Liver (tissue), 9 donors: ENCODE data around the gene RFX4. TPM values are rescaled to one million over a fixed set of nuclear protein-coding genes. Genes with fewer than 3 reads are reported as not detected.

Experiments used
- DNase-seq: peaks from one replicate; pipeline ENCODE4 v3.0.0-alpha.2; 2017; ENCODE audit warnings: low spot score
- H3K27ac ChIP-seq, 2 donors: one replicate each; pipeline ENCODE4 v1.7.0; 2013; ENCODE audit warnings: inconsistent platforms in 2 of 2, low read length in 2 of 2, control low read depth in 1 of 2, low read depth in 1 of 2, mild to moderate bottlenecking in 1 of 2
- H3K27me3 ChIP-seq, 4 donors: one replicate each; pipeline versions ENCODE4 v1.6.1 to v1.7.0; 2013; ENCODE audit warnings: low read length in 3 of 4, inconsistent platforms in 1 of 4, mild to moderate bottlenecking in 1 of 4, moderate library complexity in 1 of 4; ENCODE audit not compliant: control insufficient read depth in 4 of 4, insufficient read depth in 4 of 4
- H3K36me3 ChIP-seq, 4 donors: one replicate each; pipeline versions ENCODE4 v1.6.1 to v1.7.0; 2013; ENCODE audit warnings: low read length in 3 of 4, mild to moderate bottlenecking in 3 of 4, low read depth in 1 of 4, moderate library complexity in 1 of 4; ENCODE audit not compliant: control insufficient read depth in 4 of 4, insufficient read depth in 3 of 4
- H3K4me1 ChIP-seq, 4 donors: one replicate each; pipeline versions ENCODE4 v1.6.1 to v1.7.0; 2013; ENCODE audit warnings: low read length in 3 of 4, mild to moderate bottlenecking in 3 of 4, moderate library complexity in 1 of 4; ENCODE audit not compliant: control insufficient read depth in 4 of 4, insufficient read depth in 4 of 4
- H3K4me3 ChIP-seq, 3 donors: one replicate each; pipeline versions ENCODE4 v1.6.1 to v1.7.0; 2013; ENCODE audit warnings: low read length in 3 of 3, control low read depth in 1 of 3, low read depth in 1 of 3, mild to moderate bottlenecking in 1 of 3
- H3K9ac ChIP-seq, 2 donors: one replicate each; pipeline ENCODE4 v1.7.0; 2013; ENCODE audit warnings: low read length in 2 of 2, mild to moderate bottlenecking in 2 of 2, moderate library complexity in 2 of 2, control low read depth in 1 of 2, low read depth in 1 of 2
- H3K9me3 ChIP-seq, 4 donors: one replicate each; pipeline versions ENCODE4 v1.6.1 to v1.7.0; 2013; ENCODE audit warnings: low read length in 3 of 4; ENCODE audit not compliant: control insufficient read depth in 4 of 4
- ATF3 ChIP-seq: IDR thresholded peaks from 2 replicates; pipeline ENCODE4 v1.6.1; 2016; ENCODE audit warnings: antibody characterized with exemption
- CTCF ChIP-seq: fragments of 150-350 bp; IDR thresholded peaks from 2 replicates; pipeline ENCODE4 v1.5.1; 2017; ENCODE audit warnings: improper control_type of control experiment, low read depth, low read length; ENCODE audit not compliant: missing input control
- EGR1 ChIP-seq, 2 donors: IDR thresholded peaks; 2 replicates each; pipeline ENCODE4 v1.6.1; 2016 to 2018; ENCODE audit warnings: antibody characterized with exemption in 2 of 2, low read depth in 2 of 2
- FOXA1 ChIP-seq: IDR thresholded peaks from 2 replicates; pipeline ENCODE4 v1.6.1; 2016; ENCODE audit warnings: antibody characterized with exemption
- FOXA2 ChIP-seq: IDR thresholded peaks from 2 replicates; pipeline ENCODE4 v1.6.1; 2016; ENCODE audit warnings: antibody characterized with exemption
- HNF4A ChIP-seq, 2 donors: conservative IDR thresholded peaks; 2 replicates each; pipeline ENCODE4 v1.6.1; 2016; ENCODE audit warnings: antibody characterized with exemption in 2 of 2, mild to moderate bottlenecking in 2 of 2
- HNF4G ChIP-seq: IDR thresholded peaks from 2 replicates; pipeline ENCODE4 v1.6.1; 2016; ENCODE audit warnings: antibody characterized with exemption
- JUND ChIP-seq, 2 donors: IDR thresholded peaks; 2 replicates each; pipeline ENCODE4 v1.6.1; 2016; ENCODE audit warnings: antibody characterized with exemption in 2 of 2
- MAX ChIP-seq: IDR thresholded peaks from 2 replicates; pipeline ENCODE4 v1.6.1; 2016; ENCODE audit warnings: antibody characterized with exemption
- NR2F2 ChIP-seq: IDR thresholded peaks from 2 replicates; pipeline ENCODE4 v1.6.1; 2016; ENCODE audit warnings: antibody characterized with exemption
- RAD21 ChIP-seq, 2 donors: IDR thresholded peaks; 2 replicates each; pipeline ENCODE4 v1.6.1; 2016; ENCODE audit warnings: antibody characterized with exemption in 2 of 2, mild to moderate bottlenecking in 2 of 2
- RXRA ChIP-seq, 2 donors: IDR thresholded peaks; 2 replicates each; pipeline ENCODE4 v1.6.1; 2017 to 2018; ENCODE audit warnings: antibody characterized with exemption in 2 of 2, mild to moderate bottlenecking in 1 of 2
- SP1 ChIP-seq: IDR thresholded peaks from 2 replicates; pipeline ENCODE4 v1.6.1; 2018; ENCODE audit warnings: antibody characterized with exemption, mild to moderate bottlenecking
- TAF1 ChIP-seq: conservative IDR thresholded peaks from 2 replicates; pipeline ENCODE4 v1.6.1; 2016; ENCODE audit warnings: antibody characterized with exemption, mild to moderate bottlenecking
- ZBTB33 ChIP-seq: IDR thresholded peaks from 2 replicates; pipeline ENCODE4 v1.6.1; 2016; ENCODE audit warnings: antibody characterized with exemption
- WGBS: extraction: QIAGEN DNeasy Blood & Tissue Kit; methylation state at CpG from one replicate; pipeline ENCODE4 v1.1.7; 2013; 5-methylcytosine and 5-hydroxymethylcytosine counted together
- polyA plus RNA-seq, 2 donors: library from polyadenylated mRNA; stranded (reverse) in 1 of 2; unstranded in 1 of 2; fragments of 200-250 nt in 1 of 2; fragments of >200 nt in 1 of 2; fragmentation: Nextera tagmentation in 1 of 2; extraction: Ambion mirVana in 1 of 2; gene quantifications; one replicate each; pipeline versions ENCODE4 v1.2.1 to v1.2.3, GENCODE V29; 2013 to 2015
- total RNA-seq, 2 donors: library from RNA; depleted of rRNA; stranded (reverse); fragments of >200 nt; gene quantifications; one replicate each; pipeline ENCODE4 v1.2.3, GENCODE V29; 2014
- donor health status: healthy.
- donor health status: healthy.
- donor health status: healthy.
- donor health status: healthy.
- donor health status: healthy.

The RFX4 gene
- total and polyA plus RNA-seq, 4 donors, result not detected

- H3K9me3 ChIP-seq, result no peaks in the 10 kb centered on the region
- no peaks in the 10 kb centered on the region for H3K4me1 ChIP-seq
- no peak for DNase-seq
- no peak overlapping the region for H3K9ac ChIP-seq
- peaks cover 0 to 10% (median 5%) of the 10 kb centered on the region in 4 donors for H3K27me3 ChIP-seq
- H3K27ac ChIP-seq, result no peak overlapping the region
- TF ChIP-seq EGR1 (IDR thresholded peaks at IDR 0.05; ENCODE audit: low read depth in 2 of 2) (no peak), MAX (no peak), FOXA1 (no peak), ZBTB33 (no peak), NR2F2 (no peak), CTCF (no peak), ATF3 (no peak), SP1 (no peak), RAD21 (IDR thresholded peaks at IDR 0.05) (no peak), RXRA (IDR thresholded peaks at IDR 0.05) (no peak), JUND (IDR thresholded peaks at IDR 0.05) (no peak), HNF4G (no peak), FOXA2 (no peak), TAF1 (no peak)
- no peaks in the 10 kb centered on the region for H3K36me3 ChIP-seq
- H3K4me3 ChIP-seq, result no peak overlapping the region
- 59% methylated on average over 5 of the region's 5 CpGs for WGBS
These were observed 15.2 kb downstream of the RFX4 start for GRCh38 chr12:106598003-106598402.

- H3K27me3 ChIP-seq, result peaks cover 0 to 7% (median 5%) of the 10 kb centered on the region in 4 donors
- WGBS, result 80% methylated on average over 4 of the region's 4 CpGs
These were observed 16.5 kb downstream of the RFX4 start for GRCh38 chr12:106599302-106599701.

More at GRCh38 chr12:106599302-106599701, 16.5 kb downstream of the RFX4 start:
- H3K9ac ChIP-seq, result no peak overlapping the region
- TF ChIP-seq HNF4A (conservative IDR thresholded peaks at IDR 0.05) (no peak), NR2F2 (no peak), ATF3 (no peak), TAF1 (no peak), MAX (no peak), ZBTB33 (no peak)
- no peak overlapping the region for H3K4me3 ChIP-seq
- no peaks in the 10 kb centered on the region for H3K36me3 ChIP-seq
- no peaks in the 10 kb centered on the region for H3K9me3 ChIP-seq
- H3K27ac ChIP-seq, result no peak overlapping the region
- DNase-seq, result no peak
- no peaks in the 10 kb centered on the region for H3K4me1 ChIP-seq
